Putamen (tissue), 1 donor: ENCODE data around the gene CMIP.

Source experiments
- DNase-seq: peaks from one replicate; pipeline ENCODE4 v3.0.0-alpha.2; 2016; ENCODE audit warnings: low spot score

The CMIP gene

DNA sequence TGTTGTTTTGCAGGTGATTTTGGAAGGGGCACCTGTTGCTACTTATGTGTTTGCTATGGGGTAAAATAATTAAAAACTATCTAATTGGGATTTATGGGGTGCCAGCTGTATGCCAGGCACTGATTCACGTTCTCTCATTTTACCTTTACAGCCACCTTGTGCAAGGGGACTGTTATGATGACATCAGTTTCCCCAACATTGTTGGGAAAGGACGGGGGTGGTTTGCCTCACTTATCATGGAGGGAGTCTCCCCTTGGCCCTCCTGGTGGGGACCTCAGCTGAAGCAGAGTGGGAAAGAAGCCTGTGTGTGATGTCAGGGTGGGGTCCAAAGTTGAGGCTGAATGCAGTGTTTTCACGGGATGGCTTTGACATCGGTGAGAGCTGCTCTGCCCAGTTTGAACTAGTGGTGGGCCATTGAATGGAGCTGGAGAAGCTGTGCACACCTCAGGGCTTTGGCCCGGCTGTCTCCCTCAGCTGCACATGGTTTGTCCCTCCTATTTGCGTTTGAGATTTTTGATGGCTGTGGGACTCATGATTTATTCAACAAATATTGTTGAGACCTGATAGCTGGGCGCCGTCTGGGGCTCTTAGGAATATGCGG lies 36.1 kb downstream of the CMIP start:
- no peak for DNase-seq

DNA sequence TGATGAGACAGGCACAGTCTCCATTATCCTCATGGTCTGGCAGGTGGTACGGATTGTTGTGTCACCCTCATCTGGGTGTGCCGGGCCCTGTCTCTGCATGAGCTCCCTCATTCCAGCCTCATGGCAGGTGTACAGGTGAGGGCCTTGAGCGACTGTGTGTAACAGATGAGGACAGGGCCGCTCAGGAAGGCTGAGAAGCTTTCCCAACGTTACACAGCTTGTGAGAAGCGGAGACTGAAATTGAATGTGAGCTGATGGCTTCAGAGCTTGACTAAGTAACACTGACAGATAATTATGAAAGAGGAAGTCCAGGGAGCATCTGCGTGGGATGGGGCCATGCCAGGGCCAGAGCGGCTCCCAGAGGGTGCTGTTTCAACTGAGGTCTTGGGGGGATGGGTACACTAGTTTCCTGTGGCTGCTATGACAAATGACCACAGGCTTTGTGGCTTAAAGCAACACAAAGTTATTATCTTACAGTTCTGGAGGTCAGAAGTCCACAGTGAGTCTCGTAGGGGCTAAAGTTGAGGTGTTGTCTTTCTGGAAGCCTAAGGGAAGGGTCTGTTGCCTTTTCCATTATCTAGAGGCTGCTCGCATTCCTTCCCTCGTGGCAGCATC lies 36.7 kb downstream of the CMIP start:
- DNase-seq = no peak

DNA sequence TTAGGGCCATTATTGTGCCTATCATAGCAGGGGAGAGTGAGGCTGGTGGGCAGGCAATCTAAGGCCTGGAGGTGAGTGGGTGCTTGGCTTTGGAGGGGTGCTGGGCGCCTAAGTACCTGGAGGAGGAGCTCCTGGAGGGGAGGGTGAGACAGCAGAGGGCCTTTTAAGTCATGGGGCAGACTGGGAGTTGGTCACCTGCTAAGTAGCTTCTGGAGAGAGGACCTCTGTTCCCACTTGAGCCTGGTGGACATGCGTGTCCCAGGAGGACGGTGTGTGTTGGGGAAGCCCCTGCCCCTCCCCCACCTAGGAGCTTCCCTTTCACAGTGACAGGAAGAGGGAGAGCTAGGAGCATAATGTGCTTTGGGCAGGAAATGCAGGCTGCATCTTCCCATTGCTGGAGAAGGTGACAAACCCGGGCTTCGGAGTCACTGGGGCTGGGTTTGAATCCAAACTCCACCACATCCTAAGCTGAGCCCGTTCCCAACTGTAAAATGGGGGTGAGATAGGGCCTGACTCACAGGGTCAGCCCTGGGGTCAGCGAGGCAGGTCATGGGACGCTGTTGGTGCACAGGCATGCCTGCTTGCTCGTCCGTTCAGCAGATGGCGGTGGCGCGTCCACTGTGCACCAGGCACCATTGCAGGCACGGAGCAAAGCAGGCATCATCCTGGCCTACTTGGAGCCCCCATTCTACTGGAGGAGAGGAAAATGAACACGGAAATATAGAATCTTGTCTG lies 37.9 kb downstream of the CMIP start:
- no peak for DNase-seq

DNA sequence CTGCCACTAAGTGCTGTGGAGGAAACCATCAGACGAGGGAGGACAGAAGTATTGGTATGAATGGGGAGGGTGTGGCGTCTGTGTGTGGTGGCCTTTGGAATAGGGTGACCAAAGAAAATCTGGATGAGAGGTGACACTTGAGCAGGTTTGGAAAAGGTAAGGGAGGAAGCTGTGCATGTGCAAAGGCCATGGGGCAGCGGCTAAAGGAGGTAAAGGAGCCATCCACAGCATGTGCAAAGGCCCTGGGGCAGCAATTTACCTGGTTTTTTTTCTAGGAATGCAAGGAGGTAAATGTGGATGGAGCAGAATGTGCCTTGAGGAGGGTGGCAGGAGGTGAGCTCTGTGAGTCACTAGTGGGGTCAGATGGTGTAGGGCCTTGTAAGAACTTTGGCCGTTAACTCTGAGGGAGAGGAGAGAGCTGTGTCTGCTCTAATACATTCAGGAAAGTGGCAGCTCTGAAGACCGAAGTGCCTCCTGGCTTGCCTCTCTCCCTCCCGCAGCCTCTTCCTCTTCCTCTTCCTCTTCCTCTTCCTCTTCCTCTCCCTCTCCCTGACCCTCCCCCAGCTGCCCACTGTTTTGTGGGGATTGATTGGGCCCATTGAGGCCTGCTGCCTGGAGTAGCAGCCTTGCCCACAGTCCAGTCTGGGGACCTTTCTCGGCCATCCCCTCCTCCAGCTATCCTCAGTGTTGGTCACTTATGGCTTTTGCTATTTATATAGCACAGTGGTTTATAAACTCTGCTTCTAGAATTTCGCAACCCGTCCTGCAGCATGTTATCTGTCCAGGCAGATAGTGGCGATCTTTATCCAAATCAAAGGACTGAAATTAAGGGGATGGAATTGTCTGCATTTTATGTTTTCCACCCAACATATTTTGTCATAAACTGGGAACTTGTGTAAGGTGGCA lies 38.7 kb downstream of the CMIP start:
- DNase-seq = no peak

DNA sequence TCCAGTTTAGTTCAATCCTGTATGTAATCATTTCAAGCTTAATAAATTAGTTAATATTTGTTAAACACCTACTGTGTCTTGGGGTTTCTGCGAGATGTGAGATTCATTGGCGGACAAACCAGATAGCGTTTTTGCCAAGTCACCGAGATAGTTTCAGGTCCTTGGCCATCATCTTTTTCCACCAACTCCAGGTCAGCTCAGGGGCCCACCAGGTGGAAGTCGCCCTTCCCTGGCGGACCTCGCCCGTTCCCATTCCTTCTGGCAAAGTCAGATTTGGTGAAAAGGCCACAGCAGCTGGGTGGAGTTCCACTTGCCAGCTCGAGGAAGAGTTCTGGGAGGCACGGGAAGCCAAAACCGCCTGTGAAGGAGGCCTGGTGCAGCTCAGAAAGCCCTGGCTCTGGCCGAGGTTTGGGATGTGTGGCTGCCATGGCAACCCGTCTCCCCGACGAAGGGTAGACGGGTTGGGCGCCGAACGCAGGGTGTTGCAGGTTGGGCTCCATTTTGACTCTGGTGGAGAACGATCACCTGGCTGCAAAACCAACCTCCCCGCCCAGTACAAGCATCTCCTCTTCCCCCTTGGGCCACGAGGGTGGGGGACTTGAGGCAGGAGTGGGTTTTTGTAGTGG lies 39.5 kb downstream of the CMIP start:
- DNase-seq = no peak

DNA sequence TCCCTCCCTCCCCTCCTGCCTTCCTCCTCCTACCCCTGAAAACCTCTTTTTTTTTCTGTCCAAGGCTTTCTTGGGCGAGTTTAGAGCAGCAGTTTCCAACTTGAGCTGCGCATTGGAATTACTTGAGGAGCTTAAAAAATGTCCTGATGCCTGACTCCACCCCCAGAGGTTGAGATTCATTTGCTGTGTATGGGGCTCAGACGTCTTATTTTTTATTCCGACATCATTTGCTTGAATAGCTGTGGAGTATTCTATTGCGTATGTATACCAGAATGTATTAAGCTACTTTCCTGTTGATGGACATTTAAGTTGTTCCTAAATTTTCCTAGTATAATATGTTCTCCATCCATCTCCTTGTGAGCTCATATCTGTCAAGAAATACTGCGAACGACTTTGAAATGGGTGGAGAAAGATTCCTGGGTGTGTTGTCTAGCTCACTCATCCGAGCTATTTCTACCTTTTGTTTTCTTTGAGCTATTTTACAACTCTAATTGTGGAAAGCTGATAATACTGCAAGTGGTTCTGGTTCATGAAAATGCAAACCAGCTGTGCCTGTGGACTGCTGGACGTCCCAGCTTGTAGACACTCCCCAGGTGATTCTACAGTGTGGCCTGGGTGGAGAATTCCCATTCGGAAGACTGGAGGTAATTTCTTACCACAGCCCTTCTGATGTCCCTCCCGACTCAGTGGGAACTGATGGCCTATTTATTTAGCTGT lies 40.5 kb downstream of the CMIP start:
- DNase-seq = no peak

DNA sequence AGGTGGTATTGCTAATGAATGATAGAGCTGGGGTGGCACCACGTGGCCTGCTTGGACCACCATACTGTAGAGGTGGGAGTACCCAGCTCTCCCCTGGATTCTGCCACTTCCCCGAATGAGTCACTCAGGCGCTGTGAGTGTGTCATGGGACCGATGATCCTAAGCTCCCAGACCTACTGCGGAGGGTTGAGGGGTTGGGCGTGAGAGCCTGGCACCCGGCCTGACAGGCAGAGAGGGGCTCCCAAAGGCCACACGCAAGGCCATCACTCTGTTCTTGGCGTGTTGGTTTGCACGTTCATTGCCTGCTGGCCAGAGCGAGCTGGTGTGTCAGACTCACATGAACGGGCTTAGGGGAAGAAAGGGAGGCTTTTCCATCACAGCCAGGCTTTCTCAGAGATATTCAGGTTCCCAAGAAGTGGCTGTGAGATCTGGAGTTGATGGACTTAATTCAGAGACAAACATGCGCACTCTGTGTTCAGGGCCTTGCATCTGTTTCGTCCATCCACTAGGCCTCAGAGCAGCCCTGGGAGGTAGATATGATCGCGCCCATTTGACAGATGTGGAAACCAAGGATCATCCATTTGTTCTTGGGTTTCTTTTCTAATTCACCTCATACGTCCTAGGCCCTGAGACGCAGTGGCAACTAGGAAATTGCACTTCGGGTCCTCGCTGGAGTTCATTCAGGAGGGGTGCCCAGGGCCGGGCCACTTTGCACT lies 41.4 kb downstream of the CMIP start:
- DNase-seq = no peak

DNA sequence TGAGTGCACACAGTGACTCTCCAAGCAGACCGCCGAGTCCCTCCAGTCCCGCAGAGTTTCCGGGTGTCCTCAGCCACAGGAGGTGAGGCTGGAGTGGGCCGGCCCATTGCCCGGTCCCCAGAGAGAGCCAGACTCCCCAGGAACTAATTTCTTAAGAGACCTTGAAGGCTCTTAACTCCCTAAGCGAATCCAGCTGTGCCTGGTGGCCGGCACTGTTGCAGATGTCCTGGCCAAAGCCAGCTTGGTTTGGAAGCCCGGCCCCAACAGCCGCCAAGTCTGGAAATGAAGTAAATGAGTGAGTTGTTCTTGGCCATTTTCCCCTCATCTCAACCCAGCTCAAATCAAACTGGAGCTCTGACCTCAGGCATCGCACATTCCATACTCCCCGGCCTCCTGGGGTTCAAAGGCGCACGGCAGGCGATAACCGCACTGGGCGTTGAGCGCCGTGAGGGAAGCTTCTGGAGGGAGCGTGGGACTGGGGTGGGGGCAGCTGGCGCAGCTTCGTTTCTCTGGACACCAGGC lies 42.0 kb downstream of the CMIP start:
- DNase-seq = no peak

DNA sequence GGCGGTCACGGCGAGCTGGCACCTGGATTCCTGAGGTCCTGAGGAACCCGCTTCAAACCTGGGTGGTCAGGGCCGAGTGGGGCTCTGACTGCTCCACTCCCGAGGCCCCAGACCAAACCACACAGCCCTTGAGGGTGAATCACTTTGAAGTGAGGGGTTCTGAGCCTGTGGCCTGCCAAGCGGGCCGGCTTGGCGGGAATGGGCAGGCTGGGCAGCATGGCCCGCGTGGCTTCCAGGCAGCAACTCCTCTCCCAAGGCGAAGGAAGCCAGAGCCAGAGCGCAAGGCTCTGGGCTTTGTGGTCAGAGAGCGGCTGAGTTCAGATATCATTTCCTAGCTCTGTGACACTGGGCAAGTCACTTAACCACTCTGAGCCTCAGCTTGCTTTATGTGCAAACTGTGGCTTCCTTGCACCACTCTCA lies 42.7 kb downstream of the CMIP start:
- DNase-seq = no peak

DNA sequence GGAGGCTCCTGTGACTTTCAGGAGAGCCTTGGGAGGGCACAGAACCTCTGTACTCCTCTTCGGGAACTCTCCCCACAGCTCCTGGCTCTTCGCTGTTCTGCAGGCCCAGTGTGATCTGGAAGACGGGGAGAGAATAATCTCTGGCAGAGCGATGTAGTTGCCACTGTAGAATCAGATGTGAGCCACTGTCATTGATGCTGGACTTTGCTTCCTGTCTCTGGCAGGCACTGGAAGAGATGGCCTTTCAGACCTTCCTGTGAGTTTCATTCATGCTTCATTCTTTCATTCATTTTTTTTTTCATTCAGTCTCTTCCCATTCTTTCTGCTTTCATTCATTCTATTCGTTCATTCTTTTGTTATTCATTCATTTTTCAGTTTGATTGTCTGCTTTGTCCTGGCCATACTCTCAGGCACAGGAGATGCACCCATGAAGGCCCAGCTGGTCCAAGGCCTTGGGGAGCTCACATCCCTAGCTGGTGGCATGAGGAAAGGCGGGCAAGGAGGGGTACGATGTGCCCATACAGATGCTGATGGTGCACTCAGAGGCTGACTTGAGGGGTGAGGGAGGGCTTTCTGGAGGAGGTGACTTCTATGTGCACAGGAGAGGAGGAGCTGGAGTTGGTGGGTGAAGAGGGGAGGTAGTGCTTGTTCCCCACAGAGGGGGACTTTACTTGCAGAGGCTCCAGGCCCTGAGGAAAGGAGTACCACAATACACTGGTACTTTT lies 44.2 kb downstream of the CMIP start:
- DNase-seq = no peak

DNA sequence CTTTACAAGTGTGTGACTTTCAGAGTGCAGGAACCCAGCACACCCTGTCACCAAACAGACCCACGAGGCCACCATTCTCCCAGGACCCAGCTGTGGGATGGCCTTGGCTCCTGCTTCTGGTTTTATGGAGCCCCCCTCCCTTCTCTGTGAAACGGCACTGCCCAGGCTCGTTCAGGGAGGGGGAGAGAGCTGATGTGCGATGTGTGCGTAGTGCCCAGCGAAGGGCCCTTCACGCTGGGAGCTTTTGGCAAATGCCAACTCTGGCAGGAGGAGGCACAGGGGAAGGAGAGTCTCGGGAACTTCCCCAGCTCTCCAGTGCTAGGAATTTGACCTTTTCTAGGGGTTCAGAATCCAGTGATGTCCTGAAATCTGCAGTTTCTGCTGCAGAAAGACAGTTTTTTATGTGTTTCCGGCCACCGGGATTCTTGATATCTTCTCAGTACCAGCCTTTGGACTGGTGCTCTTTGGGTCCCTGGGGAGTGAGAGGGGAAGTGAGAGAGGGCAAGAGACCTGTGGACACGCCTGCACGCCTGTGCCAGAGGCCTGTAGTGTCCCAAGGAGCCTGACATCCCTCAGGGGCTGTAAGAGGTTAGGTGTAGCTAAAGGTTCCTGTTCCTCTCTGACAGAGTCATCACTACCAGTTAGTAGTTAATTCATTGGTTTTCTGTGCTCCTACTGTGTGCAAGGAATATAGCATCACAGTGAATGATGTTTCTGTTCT lies 45.1 kb downstream of the CMIP start:
- no peak for DNase-seq

DNA sequence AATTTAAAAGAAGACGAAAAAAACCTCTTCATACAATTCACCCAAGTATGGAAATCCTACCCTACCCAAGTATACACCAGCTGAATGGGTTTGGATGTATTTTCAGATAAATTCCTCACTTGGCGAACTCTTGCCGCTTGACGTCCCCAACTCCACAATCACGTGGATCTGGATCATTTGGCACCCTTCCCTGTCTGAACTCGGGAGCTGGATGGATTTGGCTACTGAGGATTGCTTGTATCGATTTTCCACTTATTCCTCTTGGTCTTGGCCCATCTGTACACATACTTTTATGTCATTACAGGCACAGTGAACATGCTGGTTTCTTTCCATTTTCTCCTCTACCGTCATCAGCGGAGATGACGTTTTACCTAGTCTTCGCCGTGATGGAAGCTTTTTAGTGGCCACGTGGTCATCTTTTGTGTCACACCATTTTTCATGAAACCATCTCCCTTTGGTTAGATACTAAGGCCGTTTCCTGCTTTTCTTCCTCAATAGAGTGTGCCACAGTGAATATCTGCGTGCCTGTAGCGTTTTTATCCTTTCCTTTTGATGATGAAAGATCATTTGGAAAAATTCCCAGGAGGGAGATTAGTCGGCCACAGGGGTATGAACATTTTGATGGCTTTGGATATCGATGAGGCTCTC lies 47.1 kb downstream of the CMIP start:
- no peak for DNase-seq

DNA sequence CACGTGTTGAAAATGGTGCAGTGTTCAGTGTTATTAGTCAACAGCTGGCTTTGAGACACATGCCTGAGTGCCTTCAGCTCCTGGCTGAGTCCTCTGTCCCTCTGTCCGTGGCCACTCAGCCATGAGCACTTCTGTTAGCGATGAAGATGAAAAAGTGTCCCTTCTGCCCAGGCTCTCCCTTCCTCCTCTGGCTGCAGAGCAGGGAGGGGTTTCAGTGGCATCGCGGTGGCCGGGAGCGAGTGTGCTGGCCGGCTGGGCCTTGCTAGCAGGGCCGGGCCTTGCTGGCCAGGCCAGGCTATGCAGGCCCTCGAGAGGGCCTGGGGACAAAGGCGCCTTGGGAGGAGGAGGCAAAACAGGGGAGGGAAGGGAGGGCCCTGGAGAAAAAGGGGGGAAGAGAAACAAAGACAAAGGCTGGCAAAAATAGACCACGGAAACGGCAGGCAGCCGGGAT lies 47.7 kb downstream of the CMIP start:
- no peak for DNase-seq

DNA sequence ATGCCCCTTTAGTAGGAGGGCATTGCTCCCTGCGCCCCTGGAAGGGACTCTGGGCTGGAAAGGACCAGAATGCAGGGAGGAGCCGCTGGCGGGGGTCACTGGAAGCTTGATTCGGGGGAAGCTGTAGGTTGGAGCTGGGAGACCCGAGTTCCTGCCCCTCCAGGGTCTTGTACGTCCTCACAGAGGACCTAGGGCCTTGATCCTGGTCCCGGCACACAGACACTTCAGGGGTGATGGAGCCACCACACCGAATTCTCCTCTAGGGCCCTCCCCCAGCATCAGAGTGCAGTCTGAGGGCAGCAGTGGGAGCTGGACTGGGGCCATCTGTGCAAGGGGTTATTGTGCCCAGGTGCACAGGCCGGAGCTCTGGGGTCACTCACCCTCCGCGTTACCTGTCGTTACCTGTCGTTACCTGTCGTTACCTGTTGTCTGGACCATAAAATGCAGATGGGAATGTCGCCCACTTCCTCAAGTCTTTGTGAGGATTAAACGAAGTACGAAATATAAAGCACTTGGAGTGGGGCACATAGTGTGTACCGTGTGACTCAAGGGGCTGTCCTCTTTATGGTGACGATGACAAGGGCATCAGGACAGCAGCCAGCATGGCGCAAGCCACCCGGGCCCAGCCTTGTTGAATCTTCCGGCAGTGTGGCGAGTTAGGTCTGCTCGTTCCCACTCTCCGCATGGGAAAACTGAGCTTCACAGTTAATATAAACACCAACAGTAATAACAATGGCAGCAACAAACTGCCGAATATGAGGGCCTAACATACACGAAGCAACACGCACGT lies 48.6 kb downstream of the CMIP start:
- no peak for DNase-seq

DNA sequence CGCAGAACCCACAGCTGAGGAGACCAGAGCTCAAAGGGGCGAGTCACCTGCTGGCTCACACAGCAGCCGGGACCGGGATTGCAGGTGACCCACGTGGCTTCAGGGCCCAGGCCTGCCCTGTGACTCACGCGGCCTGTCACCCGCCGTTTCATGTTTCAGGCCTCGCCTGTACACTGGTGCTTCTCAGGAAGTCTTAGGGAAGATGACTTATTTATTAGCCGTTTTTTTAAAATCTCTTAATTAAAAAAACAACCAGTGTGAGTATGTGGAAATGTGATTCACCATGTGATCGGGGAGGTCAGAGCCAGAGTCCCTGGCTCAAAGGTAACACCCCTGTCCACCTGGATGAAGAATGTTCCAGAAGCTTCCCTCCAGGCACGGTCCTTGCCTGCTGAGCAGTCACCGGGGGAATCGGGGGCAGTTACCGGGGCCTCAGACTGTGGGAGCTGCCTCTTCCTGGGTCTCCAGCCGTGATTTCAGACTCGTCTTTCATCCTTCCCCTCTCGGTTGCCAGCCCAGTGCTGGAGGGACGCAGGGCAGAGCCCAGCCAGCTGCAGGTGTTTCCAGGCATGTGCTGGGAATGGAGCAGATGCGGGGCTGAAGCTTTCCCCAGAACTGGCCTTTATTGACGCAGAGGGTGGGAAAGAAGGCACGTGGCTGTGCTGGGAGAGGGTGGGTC lies 49.3 kb downstream of the CMIP start:
- no peak for DNase-seq

DNA sequence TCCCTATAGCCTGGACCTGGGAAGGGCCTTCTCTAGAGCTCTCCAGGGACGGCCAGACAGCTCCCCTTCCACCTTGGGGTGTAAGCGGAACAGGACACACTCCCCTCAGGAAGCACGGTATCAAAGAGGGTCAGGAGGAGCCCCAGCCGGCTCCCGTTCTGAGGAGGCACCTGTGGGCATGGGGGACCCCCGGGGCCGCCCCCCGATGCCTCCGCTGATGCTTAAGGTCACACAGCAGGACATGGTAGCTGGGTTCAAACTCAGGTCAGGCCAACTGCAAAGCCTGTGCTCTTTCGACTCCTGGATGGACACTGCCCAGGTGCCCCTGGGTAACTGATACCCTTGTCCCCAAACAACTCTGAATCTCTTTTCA lies 49.8 kb downstream of the CMIP start:
- no peak for DNase-seq

DNA sequence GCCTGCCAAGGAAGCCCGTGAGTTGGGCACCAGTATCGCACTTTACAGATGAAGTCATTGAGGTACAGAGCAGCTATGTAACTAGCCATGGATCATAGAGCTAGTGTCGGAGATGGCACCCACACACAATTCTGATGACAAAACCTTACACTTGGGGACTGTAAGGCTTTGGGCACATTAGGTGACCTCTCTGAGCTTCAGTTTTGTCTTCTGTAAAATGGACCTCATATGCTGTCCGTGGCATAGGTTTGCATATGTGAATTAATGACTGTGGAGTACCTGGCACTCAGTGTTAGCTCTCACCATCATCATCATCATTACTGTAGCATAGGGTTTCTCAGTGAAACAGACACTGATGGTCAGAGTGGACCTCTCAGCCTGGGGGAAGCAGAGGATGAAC lies 50.3 kb downstream of the CMIP start:
- no peak for DNase-seq
